Ovary (tissue), 3 donors: ENCODE data around the gene LRIT2.

Experiments used
- EP300 ChIP-seq: sonication (generic); formaldehyde crosslinking; IDR thresholded peaks from one replicate; pipeline ENCODE4 v1.6.1; 2017; ENCODE audit warnings: antibody characterized with exemption
- POLR2A ChIP-seq: fragments of 450-650 bp; IDR thresholded peaks from one replicate; pipeline ENCODE4 v1.6.1; 2017; ENCODE audit warnings: antibody characterized with exemption, mild to moderate bottlenecking, moderate library complexity
- TF ChIP-seq, protein P1 (sequence below), 3 donors: fragments of 450-650 bp in 2 of 3; fragments of 200-600 bp in 1 of 3; IDR thresholded peaks; one replicate each; pipeline versions ENCODE4 v1.5.1 to v1.8.0; 2016 to 2022; ENCODE audit warnings: antibody characterized with exemption in 3 of 3, mild to moderate bottlenecking in 1 of 3
- donor health status: DM: no; HTN: no; CAD: no.

DNA sequence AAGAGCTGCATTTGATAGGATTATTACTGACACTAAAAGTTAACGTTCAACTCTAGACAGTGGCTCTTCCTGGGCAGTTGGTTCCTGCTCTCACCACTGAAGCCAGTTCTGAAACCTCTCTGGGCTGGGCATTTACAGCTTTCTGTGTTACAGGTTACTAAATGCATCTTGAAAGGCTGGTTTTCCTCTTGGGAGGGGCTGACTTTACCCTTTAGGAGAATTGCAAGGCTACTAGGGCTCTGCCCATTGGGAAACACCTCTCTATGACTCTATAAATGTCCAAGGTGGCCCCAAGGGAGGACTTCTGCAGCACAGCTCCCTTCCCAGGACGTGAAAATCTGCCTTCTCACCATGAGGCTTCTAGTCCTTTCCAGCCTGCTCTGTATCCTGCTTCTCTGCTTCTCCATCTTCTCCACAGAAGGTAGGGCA is 51.8 kb downstream of the LRIT2 start, which contains the start of gene GPR15LG:
- TF ChIP-seq, protein P1, sequence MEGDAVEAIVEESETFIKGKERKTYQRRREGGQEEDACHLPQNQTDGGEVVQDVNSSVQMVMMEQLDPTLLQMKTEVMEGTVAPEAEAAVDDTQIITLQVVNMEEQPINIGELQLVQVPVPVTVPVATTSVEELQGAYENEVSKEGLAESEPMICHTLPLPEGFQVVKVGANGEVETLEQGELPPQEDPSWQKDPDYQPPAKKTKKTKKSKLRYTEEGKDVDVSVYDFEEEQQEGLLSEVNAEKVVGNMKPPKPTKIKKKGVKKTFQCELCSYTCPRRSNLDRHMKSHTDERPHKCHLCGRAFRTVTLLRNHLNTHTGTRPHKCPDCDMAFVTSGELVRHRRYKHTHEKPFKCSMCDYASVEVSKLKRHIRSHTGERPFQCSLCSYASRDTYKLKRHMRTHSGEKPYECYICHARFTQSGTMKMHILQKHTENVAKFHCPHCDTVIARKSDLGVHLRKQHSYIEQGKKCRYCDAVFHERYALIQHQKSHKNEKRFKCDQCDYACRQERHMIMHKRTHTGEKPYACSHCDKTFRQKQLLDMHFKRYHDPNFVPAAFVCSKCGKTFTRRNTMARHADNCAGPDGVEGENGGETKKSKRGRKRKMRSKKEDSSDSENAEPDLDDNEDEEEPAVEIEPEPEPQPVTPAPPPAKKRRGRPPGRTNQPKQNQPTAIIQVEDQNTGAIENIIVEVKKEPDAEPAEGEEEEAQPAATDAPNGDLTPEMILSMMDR (IDR thresholded peaks at IDR 0.05) = no peak
- no peak for TF ChIP-seq POLR2A
- TF ChIP-seq EP300 = no peak
